Endometrial microvascular endothelial cells (primary cell): ENCODE results near the gene DYNLL2. TPM values are rescaled to one million over a fixed set of nuclear protein-coding genes. Genes with fewer than 3 reads are reported as not detected.
"Not testable (repeated sequence)": the region's sequence is repeated elsewhere in the genome, so short reads cannot be mapped to it uniquely, and the experiment has no call there.

Experiments
- in situ Hi-C: cut with HindIII; loops from 2 replicates; pipeline ENCODE4 v1.10.0; 2017; ENCODE audit warnings: low sequenced_read_pairs, low pct_unique_long_range_greater_than_20kb; ENCODE audit errors: inconsistent ontology term
- total RNA-seq: library from RNA; depleted of rRNA; stranded (reverse); fragments of >200 nt; gene quantifications from one replicate; pipeline ENCODE4 v1.2.3, GENCODE V29; 2015; ENCODE audit errors: inconsistent ontology term

Gene DYNLL2
- total RNA-seq, 1 donor from 2014 or later: 10.9 TPM

- in situ Hi-C loops: no loop called here
These were observed 18.0 kb upstream of the DYNLL2 start for GRCh38 chr17:58065238-58065637.

- in situ Hi-C loops: no loop called here
These were observed 16.8 kb upstream of the DYNLL2 start for GRCh38 chr17:58066401-58066800.

GRCh38 chr17:58072862-58073261, 10.4 kb upstream of the DYNLL2 start:
- in situ Hi-C loops: no loop called here

DNA sequence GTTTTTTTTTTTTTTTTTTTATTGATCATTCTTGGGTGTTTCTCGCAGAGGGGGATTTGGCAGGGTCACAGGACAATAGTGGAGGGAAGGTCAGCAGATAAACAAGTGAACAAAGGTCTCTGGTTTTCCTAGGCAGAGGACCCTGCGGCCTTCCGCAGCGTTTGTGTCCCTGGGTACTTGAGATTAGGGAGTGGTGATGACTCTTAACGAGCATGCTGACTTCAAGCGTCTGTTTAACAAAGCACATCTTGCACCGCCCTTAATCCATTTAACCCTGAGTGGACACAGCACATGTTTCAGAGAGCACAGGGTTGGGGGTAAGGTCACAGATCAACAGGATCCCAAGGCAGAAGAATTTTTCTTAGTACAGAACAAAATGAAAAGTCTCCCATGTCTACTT, 10.0 kb upstream of the DYNLL2 start:
- in situ Hi-C loops: not testable (repeated sequence)

- in situ Hi-C loops: not testable (repeated sequence)
These were observed 8.8 kb upstream of the DYNLL2 start for GRCh38 chr17:58074406-58074805.

GRCh38 chr17:58079300-58080033, 3.8 kb upstream of the DYNLL2 start:
- in situ Hi-C loops: no loop called here

- in situ Hi-C loops: no loop called here
These were observed 1.4 kb upstream of the DYNLL2 start for GRCh38 chr17:58081646-58082340.

- in situ Hi-C loops: no loop called here
These were observed 814 bp upstream of the DYNLL2 start for GRCh38 chr17:58082341-58082869.

DNA sequence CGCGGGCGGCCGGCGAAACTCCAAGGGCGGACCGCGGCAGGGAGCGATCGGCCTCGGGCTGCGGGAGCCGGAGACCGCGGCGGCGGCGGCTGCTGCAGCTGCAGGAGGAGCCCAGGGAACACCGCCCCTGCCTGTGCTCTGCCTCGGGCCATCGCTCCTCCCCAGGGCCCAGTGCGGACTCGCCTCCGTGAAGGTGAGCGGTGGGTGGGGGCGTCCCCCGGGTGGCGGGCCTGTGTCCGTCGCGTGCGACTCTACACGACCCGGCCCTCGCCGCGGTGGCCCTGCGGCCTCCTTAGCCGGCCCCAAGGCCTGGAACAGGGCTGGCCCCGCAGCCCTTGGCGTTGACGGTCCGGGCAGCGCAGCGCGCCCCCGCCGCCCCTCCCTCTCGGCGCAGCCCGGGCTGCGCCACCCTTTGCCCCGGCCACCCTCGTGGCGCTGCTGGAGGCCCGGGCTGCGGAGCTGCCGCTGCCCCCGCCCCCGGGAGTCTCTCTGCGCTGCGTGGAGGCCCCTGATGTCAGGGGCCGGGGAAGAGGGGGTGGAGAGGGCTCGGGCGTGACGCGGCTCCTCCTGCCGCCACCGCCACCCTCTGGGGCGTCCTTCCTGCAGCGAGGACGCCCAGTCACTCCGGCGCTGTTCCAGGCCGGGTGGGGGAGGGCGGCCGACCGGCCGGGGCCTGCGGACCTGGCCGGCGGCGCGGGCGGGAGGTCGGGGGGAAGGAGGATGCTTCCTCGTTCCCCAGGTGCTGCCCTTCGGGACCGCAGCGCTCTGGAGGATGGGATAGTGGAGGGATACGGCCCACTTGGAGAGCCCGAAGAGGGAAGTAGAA, 485 bp downstream of the DYNLL2 start:
- in situ Hi-C loops: no loop called here

GRCh38 chr17:58084317-58084981, 1.2 kb downstream of the DYNLL2 start:
- in situ Hi-C loops: no loop called here

DNA sequence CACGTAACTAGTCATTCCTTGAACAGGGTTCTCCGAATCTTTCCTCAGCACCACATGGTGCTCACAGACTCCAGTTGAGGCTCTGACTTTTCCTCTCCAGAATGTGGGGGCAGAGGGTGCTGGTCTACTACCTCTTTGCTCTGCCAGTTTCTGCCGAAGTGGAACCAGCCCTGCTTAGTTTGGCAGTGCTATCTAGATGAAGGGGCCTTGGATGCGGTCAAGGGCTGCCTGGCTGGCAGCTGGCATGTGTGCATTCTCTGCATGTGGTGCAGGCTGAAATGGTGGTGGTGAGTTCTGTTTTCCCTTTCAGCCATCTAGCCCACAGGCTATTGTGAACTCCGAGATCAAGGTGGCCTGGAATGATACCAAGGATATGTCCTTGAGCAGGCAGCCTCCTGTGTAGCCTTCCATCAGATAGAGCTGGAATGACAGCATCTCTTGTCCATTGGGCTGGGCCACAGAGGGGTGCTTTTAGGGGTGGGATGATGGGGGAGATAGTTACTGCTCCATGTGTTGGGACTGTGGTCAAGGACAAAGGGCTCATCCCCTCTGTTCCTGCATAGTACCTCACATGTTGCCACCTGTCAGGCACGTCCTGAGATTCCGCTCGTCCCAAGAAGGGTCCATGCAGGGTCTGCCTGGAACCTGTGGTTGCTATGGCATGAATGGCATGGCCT, 2.0 kb downstream of the DYNLL2 start:
- in situ Hi-C loops: no loop called here

DNA sequence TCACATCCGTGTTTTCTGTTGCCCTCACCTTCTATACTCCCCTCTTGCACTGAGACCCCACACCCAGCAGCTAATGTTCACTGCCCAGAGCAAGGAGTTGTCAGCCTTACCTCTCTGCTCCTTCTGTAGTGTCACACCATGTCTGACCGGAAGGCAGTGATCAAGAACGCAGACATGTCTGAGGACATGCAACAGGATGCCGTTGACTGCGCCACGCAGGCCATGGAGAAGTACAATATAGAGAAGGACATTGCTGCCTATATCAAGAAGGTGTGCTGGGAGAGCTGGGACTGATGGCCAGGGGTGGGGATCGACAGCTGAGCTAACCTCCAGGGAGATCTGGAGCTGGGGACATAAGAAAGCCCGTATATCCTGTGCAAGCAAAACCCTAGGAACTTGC, 3.7 kb downstream of the DYNLL2 start:
- in situ Hi-C loops: no loop called here

GRCh38 chr17:58088624-58089023, 5.4 kb downstream of the DYNLL2 start:
- in situ Hi-C loops: no loop called here

DNA sequence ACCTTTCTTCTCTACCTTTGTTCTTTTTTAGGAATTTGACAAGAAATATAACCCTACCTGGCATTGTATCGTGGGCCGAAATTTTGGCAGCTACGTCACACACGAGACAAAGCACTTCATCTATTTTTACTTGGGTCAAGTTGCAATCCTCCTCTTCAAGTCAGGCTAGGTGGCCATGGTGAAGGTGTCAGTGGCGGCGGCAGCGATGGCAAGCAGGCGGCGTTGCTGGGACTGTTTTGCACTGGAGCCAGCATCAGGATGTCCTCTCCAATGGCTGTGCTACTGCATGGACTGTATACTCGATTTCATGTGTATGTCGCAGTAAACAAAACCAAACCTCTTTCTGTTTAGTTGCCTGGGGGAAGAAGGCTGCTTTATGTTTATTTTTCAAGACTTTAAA, 5.9 kb downstream of the DYNLL2 start:
- in situ Hi-C loops: no loop called here

- in situ Hi-C loops: no loop called here
These were observed 7.9 kb downstream of the DYNLL2 start for GRCh38 chr17:58091024-58091567.

GRCh38 chr17:58092101-58092796, 9.0 kb downstream of the DYNLL2 start:
- in situ Hi-C loops: no loop called here

- in situ Hi-C loops: no loop called here
These were observed 9.7 kb downstream of the DYNLL2 start for GRCh38 chr17:58092797-58093385.
